ENCODE measurements around the gene GPA33.

The GPA33 gene

GRCh38 chr1:167086033-167086432 is 4.1 kb downstream of the GPA33 start:
- no peak for DNase-seq (ENCODE audit: low spot score)

GRCh38 chr1:167084757-167085156 is 5.4 kb downstream of the GPA33 start:
- no peak for DNase-seq (ENCODE audit: low spot score)

- DNase-seq (ENCODE audit: low spot score), result no peak
Observed at GRCh38 chr1:167083871-167084270, 6.3 kb downstream of the GPA33 start.

DNA sequence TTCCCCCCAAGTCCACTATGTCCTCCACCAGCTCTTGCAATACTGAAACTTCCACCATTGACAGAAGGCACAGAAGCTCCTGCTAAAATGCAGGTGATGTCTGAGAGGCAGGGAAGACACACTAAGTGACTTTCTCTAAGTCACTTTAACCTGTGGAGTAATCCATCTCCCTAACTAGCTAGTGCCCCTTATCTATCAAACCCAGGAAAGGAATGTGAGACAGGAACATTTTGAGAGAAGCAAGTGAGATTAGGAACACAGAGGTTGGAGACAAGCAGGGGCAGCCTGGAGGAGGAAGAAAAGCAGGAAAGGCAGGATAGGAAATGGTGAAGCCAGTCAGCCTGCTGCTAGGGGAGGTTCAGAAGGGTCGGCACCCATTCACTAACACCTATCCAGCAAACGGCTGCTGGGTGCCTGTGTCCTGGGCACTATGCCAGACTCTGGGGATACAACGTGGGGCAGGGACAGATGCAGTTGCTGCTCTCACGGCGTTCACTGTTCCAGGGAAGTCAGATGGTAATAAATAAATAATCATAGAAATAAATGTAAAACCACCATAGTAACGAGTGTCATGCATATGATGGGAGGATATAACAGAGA is 7.0 kb downstream of the GPA33 start:
- no peak for DNase-seq (ENCODE audit: low spot score)

- no peak for DNase-seq (ENCODE audit: low spot score)
Observed at GRCh38 chr1:167082511-167083027, 7.6 kb downstream of the GPA33 start.

DNA sequence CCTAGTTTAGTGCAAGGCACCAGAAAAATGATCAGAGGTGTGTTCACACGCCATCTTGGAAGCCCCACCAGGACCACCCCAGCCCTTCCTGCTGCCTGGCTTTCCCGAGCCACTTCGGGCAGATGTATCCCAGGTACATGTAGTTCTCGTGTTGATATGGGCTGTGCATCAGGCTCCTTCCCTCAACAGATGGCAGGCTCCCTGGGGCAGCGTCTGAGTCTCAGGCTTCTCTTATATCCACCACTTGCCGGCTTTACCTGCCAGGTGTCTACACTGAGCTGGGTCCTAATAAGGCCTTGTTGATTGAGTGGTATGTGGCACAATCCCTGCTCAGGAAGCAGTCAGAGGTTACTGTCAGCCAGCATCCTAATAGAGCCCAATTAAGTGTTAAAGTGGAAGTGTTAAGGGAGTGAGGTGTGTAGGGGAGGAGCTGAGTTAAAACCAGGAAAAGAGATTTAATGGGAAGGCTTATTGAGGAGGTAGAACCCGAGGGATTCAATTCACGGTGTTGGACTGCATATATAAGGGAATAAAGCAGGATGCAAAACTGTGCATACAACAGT is 8.5 kb downstream of the GPA33 start:
- DNase-seq (ENCODE audit: low spot score), result no peak

GRCh38 chr1:167077868-167078210 is 12.3 kb downstream of the GPA33 start:
- DNase-seq (ENCODE audit: low spot score), result no peak

GRCh38 chr1:167077128-167077867 is 12.9 kb downstream of the GPA33 start:
- DNase-seq (ENCODE audit: low spot score), result no peak

DNA sequence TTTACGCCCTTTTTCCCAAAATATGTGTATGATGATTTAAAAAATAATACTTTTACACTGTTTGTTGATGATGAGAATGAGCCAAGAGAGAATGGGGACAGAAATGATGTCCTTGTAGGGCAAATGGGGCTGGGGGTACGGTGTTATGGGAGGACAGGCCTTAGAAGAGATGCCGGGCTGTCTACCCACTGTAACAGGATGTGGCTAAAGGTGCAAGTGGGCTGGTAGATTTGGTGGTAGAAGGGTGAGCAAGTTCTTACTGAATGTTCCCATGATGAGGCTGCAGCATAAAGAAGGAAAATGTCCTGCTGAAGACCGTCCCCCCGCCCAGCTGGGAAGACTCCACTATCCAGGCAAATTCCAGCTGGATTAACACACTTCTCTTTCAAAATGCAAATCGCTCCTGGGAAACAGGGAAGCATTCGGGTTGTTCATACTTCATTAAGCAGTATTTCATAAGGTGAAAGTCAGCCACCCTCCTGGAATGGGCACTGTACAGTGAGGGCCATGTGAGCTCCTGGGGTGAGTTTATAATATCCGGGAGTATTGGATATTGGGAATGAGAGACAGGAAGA is 14.0 kb downstream of the GPA33 start:
- DNase-seq (ENCODE audit: low spot score), result no peak

DNA sequence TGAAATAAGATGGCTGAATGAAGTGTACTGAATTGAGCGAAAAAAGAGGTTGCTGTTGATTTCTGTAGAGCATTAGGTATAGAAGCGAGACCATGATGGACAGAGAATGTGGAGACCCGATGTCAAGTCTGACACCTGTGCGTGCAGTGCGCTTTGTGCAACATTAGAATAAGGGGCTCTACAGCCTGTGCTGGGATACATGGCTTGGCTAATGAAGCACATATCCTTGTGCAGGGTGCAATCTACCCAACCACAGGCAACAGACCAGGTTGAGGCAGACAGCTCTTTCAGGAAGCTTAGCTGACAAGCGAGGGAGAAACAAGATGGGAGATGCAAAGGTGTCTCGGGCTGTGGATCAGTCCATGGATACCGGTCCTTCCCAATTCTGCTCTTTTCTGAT is 18.9 kb downstream of the GPA33 start:
- no peak for DNase-seq (ENCODE audit: low spot score)

GRCh38 chr1:167068761-167069160 is 21.4 kb downstream of the GPA33 start:
- DNase-seq (ENCODE audit: low spot score), result no peak

DNA sequence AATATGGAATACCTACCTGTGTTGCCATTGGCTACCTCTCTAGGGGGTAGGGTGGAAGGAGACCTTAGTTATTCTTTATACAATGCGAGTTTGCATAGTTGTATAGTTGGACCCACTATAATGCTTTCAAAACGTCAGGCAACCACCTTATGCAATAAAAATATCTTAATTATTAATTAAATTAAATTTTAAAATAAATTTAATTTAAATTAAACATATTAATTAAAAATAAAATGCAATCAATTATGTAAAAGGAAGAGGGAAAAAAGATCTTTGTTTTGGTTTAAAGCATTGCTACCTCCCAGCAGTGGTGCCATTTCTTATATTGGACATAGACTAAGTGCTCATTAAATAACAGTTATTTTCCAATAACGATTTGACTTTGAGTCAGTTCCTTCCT is 22.3 kb downstream of the GPA33 start:
- DNase-seq (ENCODE audit: low spot score), result no peak

DNA sequence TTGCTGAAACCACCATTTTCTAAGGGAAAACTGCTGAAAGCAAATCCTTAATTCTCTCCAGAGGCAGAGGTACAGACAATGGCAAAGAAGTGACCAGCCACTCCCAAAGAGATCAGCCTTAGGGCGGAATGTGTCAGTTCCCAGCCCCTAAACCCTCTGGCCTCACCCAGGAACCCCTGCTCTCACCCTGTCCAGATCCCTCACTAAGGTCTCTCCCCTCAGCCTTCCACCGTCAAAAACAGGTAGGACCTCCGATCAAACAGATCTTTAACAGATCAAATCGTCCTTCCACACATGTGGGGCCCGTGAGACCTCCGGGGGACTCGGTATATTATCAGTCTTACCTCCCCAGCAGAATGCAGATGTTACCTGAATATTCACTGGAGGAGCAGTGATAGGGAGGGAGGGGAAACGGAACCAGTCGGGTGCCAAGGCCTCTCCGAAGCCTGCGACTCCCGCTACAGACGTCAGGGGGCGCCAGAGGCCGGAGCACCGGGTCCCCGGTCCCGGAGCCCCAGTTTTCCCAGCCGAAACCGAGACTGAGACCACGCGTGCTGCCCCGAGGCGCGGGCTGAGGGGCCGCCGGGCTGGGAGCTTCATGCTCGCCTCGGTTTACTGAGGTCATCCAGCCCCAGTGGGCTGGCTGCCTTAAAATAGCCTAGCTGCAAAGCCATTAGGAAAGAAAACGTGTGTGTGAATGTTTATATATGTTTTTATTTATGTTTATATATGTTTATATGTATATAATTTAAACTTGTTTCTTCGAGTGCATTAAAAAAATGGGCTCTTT is 23.6 kb downstream of the GPA33 start:
- DNase-seq (ENCODE audit: low spot score), result peak; percentile 89

GRCh38 chr1:167065471-167065870 is 24.7 kb downstream of the GPA33 start:
- DNase-seq (ENCODE audit: low spot score), result no peak

DNA sequence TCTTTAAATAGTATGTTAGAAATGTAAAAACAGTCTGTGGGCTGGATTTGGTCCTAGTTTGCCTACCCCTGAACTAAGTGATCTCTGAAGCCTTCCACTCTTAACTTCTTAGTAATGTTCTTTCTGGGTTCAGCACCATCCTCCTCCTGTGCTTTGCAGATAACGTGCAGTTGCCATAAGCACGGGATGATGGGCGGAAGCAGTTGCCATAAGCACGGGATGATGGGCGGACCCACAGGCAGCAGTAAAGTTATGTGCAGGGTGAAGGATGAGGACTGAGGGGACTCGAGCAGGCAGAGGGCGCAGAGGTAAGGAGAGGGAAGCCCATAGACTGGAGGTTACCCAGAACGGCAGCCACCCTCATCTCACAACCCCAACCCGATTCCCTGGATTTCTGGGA is 25.6 kb downstream of the GPA33 start:
- no peak for DNase-seq (ENCODE audit: low spot score)

- no peak for DNase-seq (ENCODE audit: low spot score)
Observed at GRCh38 chr1:167061073-167061464, 29.1 kb downstream of the GPA33 start.

GRCh38 chr1:167060141-167061072 is 29.8 kb downstream of the GPA33 start:
- peak; percentile 26 for DNase-seq (ENCODE audit: low spot score)

DNA sequence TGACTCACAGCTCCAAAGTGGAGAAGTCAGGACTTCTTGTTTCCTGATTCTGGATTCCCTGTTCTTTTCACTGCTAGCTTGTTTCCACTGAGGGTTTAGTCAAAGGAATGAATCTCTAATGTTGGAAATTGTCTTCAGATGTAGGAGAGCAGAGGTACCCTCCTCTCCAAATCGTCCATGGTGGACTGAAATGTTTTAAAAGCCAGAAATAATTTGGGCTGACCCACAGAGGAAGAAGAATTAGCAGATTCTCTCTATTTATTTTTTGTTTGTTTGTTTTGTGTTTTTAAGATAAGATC is 30.4 kb downstream of the GPA33 start:
- no peak for DNase-seq (ENCODE audit: low spot score)

DNA sequence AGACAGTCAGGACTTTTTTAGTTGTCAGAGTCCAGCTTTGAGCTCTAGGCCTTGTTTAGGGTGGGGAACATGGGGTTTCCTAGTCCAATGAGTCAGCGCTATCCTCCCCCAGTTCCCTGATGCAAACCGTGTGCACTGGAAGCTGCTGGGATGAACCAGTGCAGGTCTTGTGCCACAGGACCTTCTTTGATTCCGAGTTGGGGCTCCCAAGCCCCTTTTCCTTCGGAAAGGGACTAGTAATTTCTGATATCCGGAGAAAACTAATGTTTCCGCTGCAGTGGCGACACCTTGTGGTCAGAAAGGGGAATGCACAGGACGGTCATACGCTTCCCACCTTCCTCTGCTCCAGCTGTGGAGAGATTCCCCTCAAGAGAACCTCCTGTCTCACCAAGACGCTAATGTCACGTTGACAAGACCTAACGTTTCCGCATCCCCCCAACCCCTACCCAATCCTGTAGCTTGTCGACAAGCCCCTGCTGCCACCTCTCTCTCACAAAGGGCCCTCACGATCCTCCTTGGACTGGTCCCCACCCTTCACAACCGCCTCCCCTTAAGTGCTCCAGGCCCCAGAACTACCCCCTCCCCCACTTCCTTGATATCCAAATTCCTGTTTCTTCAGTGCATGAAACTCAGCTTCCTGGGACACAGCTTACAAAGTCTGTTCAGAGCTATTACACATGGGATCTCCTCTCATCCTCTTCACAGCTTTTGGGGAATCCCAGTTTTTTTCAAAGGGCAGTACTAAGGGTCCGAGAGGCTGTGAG is 30.9 kb downstream of the GPA33 start:
- DNase-seq (ENCODE audit: low spot score), result peak; percentile 63

DNA sequence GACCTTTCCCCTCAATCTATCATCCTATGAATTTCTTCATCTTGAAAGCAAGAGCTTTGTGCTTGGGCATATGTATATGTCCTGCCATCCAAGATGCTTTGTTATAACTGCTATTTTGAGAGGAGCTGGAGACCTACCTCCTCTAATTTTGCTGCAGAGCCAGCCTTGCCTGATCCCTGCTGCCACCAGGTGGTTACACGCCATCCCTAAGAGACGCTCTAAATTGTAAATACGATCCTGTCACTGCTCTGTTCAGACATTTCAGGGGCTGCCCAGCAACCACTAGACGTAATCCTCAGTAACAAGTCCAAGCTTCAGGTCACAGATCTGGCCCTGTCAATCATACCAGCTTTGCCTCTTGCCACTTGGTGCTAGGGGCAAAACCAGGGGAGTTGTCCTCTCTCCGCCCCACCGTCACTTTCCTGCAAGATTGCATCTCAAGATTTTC is 32.9 kb downstream of the GPA33 start:
- DNase-seq (ENCODE audit: low spot score), result peak; percentile 33
